NCI-H2196 (cell line): ENCODE measurements around the gene RASSF9.

Source experiments
- DNase-seq: peaks from one replicate; lab custom pipeline; 2025; ENCODE audit not compliant: unreplicated experiment; lab: John Stamatoyannopoulos, UW

Gene RASSF9

DNA sequence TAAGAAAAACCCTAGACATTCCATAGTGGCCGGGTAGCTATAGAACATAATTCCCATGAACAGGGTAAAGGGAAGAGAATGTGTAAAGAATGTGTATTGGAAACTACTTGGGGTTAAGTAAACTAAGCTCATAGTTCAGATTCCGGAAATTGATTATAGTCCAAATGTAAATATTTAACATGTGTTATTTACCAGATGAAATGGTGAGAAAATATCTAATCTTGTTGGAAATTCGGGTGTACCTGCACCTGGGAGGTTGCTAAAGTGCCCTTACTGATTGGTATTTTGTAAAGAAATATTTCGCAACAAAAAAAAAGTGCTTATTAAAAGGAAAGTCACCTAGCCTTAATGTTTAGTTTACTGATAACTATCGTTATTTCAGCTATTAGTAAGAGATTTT, 14.4 kb downstream of the RASSF9 start:
- no peak for DNase-seq

DNA sequence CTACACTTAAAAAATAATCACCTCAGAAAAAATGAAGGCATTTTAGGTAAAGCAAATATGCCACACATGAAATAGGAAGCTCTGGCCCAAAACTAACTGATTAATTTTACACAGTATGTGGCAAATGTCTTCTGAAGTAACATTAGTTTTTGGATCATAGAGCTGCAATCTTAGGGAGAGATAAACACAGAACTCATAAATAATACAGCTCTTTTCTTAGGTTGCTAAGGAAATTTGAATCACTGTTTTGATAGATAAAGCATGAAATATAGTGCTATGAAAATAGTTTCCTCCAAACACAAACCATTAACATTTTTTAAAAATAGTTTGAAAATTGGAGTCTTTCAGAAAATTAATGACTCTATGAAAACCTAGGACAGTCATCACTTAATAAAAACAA, 15.0 kb downstream of the RASSF9 start:
- no peak for DNase-seq

DNA sequence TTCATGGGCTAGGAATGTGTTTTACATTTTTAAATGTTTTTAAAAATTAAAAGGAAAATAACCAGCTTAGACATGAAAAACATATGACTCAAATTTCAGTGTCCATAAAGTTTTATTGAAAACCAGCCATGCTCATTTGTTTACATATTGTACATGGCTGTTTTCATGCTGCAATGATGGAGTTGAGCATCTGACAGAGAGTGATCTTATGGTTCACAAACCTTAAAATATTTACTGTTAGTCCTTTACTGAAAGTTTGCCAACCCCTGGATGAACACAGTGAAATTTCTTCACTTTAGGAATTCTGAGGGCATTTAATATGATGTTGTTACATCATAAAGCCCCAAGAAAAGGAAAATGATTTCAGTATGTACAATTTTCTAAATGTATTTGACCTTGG, 16.1 kb downstream of the RASSF9 start:
- no peak for DNase-seq

DNA sequence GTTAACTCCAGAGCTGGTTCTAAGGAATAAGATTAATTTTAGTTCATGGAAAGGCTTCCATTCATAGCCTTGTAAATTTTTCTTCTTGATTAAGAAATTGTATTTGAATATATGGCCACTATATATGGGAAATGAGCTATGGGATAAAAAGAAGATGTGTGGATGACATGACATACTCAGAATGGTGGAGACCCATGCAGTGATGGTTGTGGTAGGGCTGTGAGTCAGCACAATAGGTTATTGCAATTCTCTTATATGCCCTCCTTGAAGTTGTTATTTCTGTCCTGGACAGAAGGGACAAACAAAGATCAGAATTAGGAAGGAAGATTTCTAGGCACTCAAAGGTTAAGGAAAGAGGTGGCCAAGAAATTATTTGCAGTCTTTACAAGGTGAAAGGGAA, 21.5 kb downstream of the RASSF9 start:
- DNase-seq = no peak

DNA sequence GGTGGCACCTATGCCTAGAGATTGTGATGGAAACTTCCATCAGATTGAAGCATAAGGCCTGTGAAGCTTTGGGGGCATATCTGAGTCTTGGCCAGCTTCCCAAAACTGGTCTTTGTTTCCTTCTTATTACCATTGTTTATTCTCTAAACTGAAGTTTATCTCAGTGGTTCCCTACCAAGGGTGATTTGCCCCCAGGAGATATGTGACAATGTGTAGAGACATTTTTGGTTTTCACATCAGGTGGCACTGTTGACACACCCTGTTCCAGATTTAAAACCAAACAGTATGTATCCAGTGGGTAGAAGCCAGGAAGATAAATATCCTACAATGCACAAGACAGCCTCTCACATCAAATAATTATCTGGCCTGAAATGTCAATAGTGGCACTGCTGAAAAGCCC, 22.1 kb downstream of the RASSF9 start:
- DNase-seq = no peak

DNA sequence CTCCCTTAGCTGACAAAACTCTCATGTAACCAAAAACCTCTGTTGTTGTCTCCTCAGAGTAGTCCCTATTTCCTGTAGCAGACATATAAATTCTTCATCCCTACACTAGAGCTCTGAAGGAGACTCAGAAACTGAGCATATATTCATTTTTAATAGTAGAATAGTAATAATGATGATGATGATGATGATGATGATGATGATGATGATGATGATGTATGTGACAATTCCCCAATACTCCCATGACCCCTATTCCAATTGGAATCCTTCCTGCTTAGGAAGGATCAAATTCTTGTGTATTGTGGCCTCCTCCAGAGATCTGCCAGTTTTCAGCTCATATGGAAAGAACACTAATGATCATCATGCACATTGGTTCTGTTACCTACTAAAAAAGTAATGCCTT, 26.7 kb downstream of the RASSF9 start:
- DNase-seq = no peak

DNA sequence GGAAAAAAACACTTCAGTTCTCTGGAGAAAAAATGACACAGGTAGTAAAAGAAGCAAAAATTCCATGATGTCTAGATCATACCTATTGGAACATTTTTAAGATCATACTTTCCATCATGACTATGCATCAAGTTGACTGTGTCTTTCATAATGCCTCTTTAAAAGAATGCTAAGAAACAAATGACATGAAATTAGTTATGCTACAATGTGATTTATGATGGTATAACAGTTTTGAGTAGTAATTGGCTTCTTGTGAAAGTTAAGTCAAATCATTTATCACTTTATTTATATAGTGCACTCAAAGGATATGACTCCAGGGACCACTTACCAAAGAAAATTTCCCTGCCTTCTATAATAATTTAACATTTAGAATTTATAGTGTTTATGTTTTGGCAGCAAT, 28.5 kb downstream of the RASSF9 start:
- no peak for DNase-seq

DNA sequence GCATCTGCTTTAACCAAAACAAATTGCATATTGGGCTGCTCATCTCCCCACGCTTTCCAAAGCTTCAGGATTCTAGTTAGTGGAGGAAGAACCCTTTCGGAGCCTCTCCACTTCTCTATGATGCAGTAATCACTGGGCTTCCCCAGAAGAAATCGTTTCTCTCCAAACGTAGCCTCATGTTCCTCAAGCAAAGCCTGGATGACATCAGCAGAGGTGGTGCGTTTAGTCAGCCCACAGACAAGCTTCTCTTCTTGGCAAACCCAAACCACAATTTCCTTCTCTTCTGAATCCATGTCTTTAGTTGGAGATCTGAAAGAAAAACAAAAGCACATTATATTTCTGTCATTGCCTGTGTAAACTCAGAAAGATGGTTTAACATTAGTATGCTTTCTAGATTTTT, 30.6 kb downstream of the RASSF9 start:
- no peak for DNase-seq

DNA sequence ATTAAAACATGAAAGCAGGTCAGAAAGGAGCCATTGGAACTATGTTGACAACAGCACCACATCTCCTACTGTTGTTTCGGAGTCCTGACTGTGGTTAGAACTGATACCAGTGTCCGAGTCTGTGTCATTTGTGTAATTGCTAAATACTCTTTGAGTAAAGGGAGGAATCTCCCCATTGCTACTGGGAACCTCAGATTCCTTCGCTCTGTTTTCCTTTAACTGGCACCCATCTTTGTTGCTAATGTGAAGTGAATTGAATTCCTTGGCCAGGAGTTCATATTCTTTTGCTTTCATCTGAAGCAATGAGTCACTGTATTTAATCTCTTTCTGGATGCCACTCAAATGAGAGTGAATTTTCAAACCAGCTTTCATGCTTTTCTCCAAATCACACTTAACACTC, 31.5 kb downstream of the RASSF9 start:
- DNase-seq = no peak

DNA sequence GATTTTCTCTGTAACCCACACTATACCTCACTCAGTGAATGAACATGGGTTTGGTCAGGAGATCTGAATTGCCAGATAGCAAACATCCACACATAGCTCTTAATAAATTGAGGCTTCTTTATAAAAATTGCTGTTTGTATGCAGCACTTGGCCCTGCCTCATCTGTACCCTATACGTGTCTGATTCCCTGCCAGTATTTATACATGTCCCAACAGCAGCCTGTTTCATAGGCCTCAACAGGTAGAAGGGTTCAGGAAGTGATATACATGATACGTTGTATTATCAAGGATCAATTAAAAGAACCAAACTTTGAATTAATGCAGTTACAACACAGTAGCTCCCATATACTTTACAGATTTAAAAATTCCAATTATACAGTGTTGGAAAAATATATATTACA, 32.3 kb downstream of the RASSF9 start:
- DNase-seq = no peak

DNA sequence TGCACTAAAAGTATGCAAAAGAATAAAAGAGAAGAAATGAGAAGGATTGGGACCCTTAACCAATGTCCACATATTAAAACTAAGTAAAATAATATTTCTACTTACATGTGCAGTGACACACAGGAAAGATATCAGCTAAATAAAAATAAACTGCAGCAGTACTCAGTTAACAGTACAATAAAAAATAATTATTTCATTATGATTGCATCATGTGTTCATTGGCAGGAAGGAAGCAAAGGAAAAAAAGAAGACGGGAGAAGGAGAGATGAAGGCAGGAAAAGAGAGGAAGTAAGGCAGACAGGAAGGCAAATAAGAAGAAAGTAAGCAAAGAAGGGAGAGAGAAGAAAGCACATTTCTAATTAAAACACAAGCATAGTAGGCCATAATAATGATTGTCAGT, 33.0 kb downstream of the RASSF9 start:
- no peak for DNase-seq

DNA sequence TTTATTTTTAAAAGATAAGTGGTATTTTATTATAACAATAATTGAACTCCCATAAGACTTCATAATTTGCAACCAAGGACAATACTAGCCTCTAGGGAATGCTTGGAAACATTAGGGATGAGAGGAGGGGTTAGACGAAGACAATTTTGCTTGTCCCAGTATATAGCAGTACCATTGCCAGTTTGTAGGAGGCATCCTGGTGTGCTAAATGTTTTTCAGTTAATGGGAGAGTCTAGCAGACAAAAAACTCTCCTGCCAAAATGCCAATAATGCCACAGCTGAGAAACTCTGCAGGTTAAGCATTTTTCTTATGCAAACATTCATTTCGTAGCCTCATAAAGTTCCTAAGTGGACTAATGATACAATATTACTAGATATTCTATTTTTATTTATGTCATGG, 38.1 kb downstream of the RASSF9 start:
- DNase-seq = no peak

DNA sequence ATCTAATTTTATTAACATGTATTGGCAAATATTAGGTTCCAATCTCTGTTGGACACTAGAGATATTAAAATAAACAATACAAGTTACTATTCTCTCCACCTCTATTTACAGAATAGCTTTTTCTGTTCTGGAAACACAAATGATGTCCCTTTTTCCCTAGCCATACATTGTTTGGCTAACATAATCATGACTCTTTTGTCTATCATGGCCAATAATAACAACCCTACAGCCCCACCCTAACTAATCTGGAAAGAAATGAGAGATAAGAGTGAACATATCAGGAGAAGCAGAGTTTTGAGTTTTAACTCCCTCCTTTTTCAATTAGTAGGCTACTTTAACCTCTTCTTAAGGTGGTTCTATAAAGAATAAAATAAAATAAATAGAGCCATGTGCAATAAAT, 40.2 kb downstream of the RASSF9 start:
- DNase-seq = no peak

DNA sequence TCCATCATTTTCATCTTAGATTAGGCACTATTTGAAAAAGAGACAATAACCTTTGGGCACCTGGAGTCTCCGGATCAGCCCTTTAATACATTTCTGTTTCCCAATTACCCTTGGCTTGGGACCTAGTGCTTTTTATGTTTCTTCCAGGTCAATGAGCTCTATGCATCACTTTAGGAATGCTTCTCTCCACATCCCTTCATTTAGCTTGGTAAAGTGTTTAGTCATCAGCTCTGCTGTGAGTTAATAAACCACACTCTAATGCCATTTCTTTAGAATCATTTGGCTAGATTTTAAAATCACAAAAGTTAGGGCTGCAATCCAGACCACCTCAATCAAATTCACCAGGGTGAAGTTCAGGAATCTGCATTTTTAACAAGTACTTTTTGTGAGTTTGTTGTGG, 41.7 kb downstream of the RASSF9 start:
- DNase-seq = no peak

DNA sequence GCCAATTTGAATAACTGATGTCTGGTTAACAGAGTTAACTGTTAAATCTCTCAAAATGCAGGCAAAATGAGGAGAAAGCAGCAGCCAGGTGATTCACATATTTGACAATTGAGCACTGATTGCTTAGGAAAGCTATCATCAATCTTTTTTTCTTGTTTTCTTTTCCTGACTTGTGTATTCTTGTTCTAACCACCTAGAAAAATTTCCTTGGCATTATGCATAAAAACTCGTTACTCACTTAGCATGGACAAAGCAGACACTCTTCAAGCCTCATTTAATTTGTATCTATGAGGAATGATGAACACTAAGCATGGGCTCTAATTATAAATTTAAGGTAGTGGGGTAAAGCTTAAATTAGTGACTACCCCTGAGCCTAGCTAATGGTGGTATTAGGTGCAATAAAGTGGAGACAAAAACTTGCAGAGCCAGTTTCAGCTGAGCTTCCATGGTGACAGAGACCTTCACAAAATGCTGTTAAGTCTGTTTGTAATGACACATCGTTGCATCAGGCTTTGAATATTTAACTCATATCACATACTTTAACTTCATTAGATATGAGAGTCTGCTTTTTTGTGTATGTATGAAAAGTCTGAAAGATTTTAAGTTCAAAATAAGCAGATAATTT, 52.0 kb downstream of the RASSF9 start:
- no peak for DNase-seq

DNA sequence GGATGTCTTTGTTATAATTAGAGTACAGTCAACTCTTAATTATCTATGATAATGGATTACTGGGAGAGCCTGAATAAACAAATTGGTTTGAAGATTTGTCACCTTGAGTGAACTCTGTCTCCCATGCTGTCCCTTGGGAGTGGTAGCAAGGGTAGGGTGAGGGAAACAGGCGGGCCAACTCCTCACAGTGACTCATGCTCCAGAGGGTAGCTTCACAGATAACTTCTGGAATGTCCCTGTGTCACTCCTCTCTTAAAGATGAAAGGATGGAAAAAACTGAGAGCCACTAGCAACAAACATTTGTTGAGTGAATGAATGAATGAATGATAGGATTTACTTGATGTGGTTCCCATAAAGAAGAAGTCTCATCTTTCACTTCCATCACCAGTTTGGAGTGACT, 53.5 kb downstream of the RASSF9 start:
- DNase-seq = no peak

DNA sequence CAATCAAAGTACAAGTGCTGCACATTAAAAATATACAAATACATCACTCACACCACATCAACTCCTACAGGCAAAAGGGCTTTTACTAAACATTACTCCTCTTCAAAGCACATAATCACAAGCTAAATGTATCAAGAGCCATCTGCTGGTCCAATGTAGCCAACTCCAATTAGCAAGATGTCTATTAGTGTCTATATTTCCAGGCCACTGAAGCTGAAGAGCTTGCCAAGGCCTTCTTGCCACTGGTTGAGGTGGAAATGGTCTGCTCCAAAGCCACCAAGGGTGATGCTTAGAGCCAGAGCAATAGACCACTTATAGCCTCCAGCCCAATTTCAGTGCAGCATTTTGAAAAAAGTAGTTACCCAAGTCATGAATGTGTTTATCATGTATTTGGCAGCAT, 54.4 kb downstream of the RASSF9 start:
- no peak for DNase-seq

DNA sequence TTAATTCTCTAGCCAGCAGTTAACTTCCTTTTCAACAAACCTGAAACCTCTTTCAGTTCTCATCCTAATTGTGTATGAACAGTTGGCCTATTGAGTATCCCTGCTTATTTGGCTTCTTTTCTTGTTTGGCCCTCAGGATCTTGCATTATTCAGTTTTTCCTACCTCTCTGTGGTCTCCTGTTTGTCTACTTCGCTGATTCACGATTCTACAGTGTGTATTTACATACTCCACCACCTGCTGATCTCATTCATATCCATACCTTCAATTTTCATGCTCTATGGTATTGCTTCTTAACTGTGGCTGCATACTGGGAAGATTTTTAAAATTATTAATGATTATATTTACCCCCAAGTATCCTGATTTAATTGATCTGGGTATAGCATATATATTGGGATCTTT, 56.4 kb downstream of the RASSF9 start:
- DNase-seq = no peak

DNA sequence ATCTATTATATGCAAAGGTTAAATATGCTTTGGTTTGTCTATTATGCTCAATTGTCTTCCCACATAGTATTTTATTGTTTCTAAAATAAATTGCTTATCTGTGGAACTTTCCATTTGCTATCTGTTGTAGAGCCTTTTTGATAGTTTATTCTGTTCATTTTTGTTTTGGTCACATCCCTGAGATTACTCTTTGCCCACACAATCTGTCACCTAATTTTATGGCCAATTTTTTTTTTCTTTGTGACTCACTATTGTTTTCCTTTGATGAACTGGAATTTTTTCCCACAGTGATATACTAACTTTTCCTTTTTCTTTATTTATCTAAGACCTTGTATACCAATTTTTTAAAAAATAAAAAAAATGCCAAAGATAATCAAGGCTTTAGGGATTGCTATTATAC, 61.1 kb downstream of the RASSF9 start:
- DNase-seq = no peak

DNA sequence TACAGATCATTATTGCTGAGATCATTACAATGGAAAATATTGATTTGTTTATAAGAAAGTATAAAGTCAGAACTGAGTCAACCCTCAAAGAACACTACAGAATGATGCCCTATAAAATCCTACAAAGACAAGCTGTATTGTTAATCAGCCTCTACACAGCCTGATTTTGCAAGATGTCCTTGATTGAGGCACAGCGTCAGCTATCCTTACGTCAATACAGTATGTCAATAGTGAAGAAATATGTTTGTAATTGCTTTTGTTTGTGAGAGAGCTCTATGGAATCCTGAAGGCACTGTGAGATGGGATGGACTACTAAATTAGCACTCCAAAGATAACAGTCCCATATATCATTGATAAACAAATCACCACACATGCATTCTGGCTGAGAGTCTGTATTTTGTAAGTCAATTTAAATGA, 70.7 kb downstream of the RASSF9 start:
- DNase-seq = no peak

DNA sequence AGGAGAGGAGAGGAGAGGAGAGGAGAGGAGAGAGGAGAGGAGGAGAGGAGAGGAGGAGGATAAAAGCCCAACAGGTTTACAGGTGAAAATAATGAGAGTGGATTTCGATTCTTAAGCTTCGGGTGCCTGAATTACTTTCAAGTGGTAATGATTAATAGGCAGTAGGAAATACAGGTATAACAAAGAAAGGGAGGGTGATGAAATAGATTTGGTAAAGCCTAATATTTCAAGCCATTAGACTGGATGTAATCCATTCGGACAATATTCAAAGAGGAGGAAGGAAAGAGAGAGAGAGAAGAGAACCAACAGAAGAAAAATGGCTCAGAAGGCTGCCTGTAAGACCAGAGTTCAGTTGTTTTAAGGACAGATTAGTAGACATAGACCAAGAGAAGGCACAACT, 76.6 kb downstream of the RASSF9 start:
- no peak for DNase-seq

DNA sequence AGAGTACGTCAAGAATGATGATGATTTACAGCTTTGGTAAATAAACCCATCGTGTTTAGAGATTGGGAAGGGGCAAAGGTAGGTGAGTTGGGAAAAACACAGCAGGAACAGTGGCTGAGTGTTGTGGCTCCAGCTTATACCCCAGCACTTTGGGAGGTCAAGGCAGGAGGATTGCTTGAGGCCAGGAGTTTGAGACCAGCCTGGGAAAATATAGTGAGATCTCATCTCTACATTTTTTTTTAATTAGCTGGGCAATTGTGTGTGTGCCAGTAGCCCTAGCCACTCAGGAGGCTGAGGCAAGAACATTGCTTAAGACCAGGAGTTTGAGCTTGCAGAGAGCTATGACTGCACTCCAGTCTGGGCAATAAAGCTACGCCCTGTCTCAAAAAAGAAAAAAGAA, 77.1 kb downstream of the RASSF9 start:
- DNase-seq = no peak

DNA sequence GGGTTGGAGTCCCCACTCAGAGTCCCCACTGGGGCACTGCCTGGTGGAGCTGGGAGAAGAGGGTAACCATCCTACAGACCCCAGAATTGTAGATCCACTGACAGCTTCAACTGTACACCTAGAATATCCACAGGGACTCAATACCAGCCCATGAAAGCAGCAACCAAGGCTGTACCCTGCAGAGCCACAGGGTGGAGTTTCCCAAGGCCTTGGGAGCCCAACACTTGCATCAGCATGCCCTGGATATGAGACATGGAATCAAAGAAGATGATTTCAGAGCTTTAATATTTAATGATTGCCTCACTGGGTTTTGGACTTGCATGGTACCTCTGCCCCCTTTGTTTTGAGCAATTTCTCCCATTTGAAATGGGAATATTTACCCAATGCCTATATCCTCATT, 80.4 kb downstream of the RASSF9 start:
- DNase-seq = no peak
